H9 (cell line): ENCODE data around the gene NOP16. TPM values are rescaled to one million over a fixed set of nuclear protein-coding genes. Genes with fewer than 3 reads are reported as not detected.
A peak's percentile ranks its signal among the peaks of the same experiment; 100 is the strongest.

ENCODE experiments used
- DNase-seq: peaks from one replicate; pipeline ENCODE4 v3.0.0-alpha.2; 2017
- H2AFZ ChIP-seq: one replicate; pipeline ENCODE4 v1.6.1; 2013; ENCODE audit warnings: mild to moderate bottlenecking, low read length, control low read depth, moderate library complexity
- H2AK5ac ChIP-seq: 2 replicates; pipeline ENCODE4 v1.6.1; 2013; ENCODE audit warnings: low read length, control low read depth, mixed read lengths; ENCODE audit not compliant: insufficient read length
- H2BK120ac ChIP-seq: one replicate; pipeline ENCODE4 v1.6.1; 2013; ENCODE audit warnings: low read depth, mild to moderate bottlenecking, low read length, control low read depth, inconsistent platforms; ENCODE audit not compliant: poor library complexity, severe bottlenecking
- H2BK12ac ChIP-seq: 2 replicates; pipeline ENCODE4 v1.6.1; 2013; ENCODE audit warnings: low read length, control low read depth, mixed read lengths, low read depth; ENCODE audit not compliant: insufficient read length
- H2BK15ac ChIP-seq: 2 replicates; pipeline ENCODE4 v1.6.1; 2013; ENCODE audit warnings: low read depth, low read length, control low read depth
- H2BK20ac ChIP-seq: one replicate; pipeline ENCODE4 v1.6.1; 2013; ENCODE audit warnings: low read depth, mild to moderate bottlenecking, low read length, control low read depth, inconsistent platforms; ENCODE audit not compliant: poor library complexity, severe bottlenecking
- H2BK5ac ChIP-seq: 2 replicates; pipeline ENCODE4 v1.6.1; 2013; ENCODE audit warnings: low read length, control low read depth, mixed read lengths; ENCODE audit not compliant: insufficient read length
- H3K14ac ChIP-seq: 2 replicates; pipeline ENCODE4 v1.6.1; 2013; ENCODE audit warnings: low read length, control low read depth; ENCODE audit not compliant: insufficient read depth
- H3K18ac ChIP-seq: 2 replicates; pipeline ENCODE4 v1.6.1; 2013; ENCODE audit warnings: low read depth, mild to moderate bottlenecking, mixed read lengths, low read length, control low read depth; ENCODE audit not compliant: insufficient read length
- H3K23ac ChIP-seq: 2 replicates; pipeline ENCODE4 v1.6.1; 2013; ENCODE audit warnings: low read length, control low read depth, mixed read lengths, low read depth; ENCODE audit not compliant: insufficient read length
- H3K23me2 ChIP-seq: 2 replicates; pipeline ENCODE4 v1.6.1; 2013; ENCODE audit warnings: low read depth, mild to moderate bottlenecking, mixed read lengths, low read length, control low read depth; ENCODE audit not compliant: insufficient read length, poor library complexity, severe bottlenecking
- H3K27ac ChIP-seq: 2 replicates; pipeline ENCODE4 v1.5.1; 2013; ENCODE audit warnings: low read length, control low read depth, mixed read lengths, low read depth; ENCODE audit not compliant: insufficient read length
- H3K27me3 ChIP-seq: 2 replicates; pipeline ENCODE4 v1.6.1; 2013; ENCODE audit warnings: low read length, control low read depth, inconsistent platforms; ENCODE audit not compliant: insufficient read depth
- H3K4ac ChIP-seq: 2 replicates; pipeline ENCODE4 v1.6.1; 2013; ENCODE audit warnings: low read depth, mild to moderate bottlenecking, control low read depth, inconsistent platforms, low read length, moderate library complexity
- H3K4me1 ChIP-seq: 2 replicates; pipeline ENCODE4 v1.6.1; 2013; ENCODE audit warnings: low read length, control low read depth, inconsistent platforms; ENCODE audit not compliant: insufficient read depth
- H3K4me2 ChIP-seq: 2 replicates; pipeline ENCODE4 v1.6.1; 2013; ENCODE audit warnings: low read length, control low read depth, mixed read lengths; ENCODE audit not compliant: insufficient read length, insufficient read depth
- H3K56ac ChIP-seq: 2 replicates; pipeline ENCODE4 v1.6.1; 2013; ENCODE audit warnings: low read depth, mild to moderate bottlenecking, mixed read lengths, low read length, control low read depth; ENCODE audit not compliant: insufficient read length
- H3K79me1 ChIP-seq: 2 replicates; pipeline ENCODE4 v1.6.1; 2013; ENCODE audit warnings: low read depth, mild to moderate bottlenecking, moderate library complexity, low read length, control low read depth, inconsistent platforms; ENCODE audit not compliant: insufficient read depth, poor library complexity, severe bottlenecking
- H3K79me2 ChIP-seq: 2 replicates; pipeline ENCODE4 v1.6.1; 2013; ENCODE audit warnings: low read length, control low read depth, inconsistent platforms; ENCODE audit not compliant: insufficient read depth
- H3K9ac ChIP-seq: 2 replicates; pipeline ENCODE4 v1.6.1; 2013; ENCODE audit warnings: low read length, control low read depth, mixed read lengths; ENCODE audit not compliant: insufficient read length; ENCODE audit errors: extremely low read depth
- H3K9me3 ChIP-seq: one replicate; pipeline ENCODE4 v1.6.1; 2013; ENCODE audit warnings: low read depth, low read length, inconsistent platforms; ENCODE audit not compliant: control insufficient read depth
- H3T11ph ChIP-seq: one replicate; pipeline ENCODE4 v1.6.1; 2013; ENCODE audit warnings: mild to moderate bottlenecking, low read length, control low read depth, inconsistent platforms
- H4K20me1 ChIP-seq: one replicate; pipeline ENCODE4 v1.6.1; 2013; ENCODE audit not compliant: control insufficient read depth, insufficient read length, insufficient read depth
- H4K5ac ChIP-seq: 2 replicates; pipeline ENCODE4 v1.6.1; 2013; ENCODE audit warnings: low read depth, mild to moderate bottlenecking, mixed read lengths, low read length, control low read depth; ENCODE audit not compliant: insufficient read length
- H4K8ac ChIP-seq: replicated peaks from 2 replicates; pipeline ENCODE4 v1.6.1; 2013; ENCODE audit warnings: low read length, control low read depth, mixed read lengths, low read depth; ENCODE audit not compliant: insufficient read length
- H4K91ac ChIP-seq: 2 replicates; pipeline ENCODE4 v1.6.1; 2013; ENCODE audit warnings: low read depth, mild to moderate bottlenecking, moderate library complexity, mixed read lengths, low read length, control low read depth; ENCODE audit not compliant: insufficient read length
- H3K27ac Mint-ChIP-seq, 3 experiments: 2 replicates in 2 of 3; 3 replicates in 1 of 3; pipeline ENCODE4 v1.8.0; 2020 to 2021; ENCODE audit warnings: mixed read lengths in 3 of 3, mild to moderate bottlenecking in 1 of 3, moderate library complexity in 1 of 3
- H3K27me3 Mint-ChIP-seq: 2 replicates; pipeline ENCODE4 v1.8.0; 2021; ENCODE audit warnings: low read depth, mild to moderate bottlenecking, moderate library complexity, mixed read lengths
- H3K36me3 Mint-ChIP-seq, 3 experiments: 2 replicates in 2 of 3; 3 replicates in 1 of 3; pipeline ENCODE4 v1.8.0; 2020 to 2021; ENCODE audit warnings: low read depth in 3 of 3, mixed read lengths in 3 of 3; ENCODE audit not compliant: insufficient read depth in 1 of 3
- H3K4me1 Mint-ChIP-seq, 2 experiments: 2 replicates each; pipeline ENCODE4 v1.8.0; 2020; ENCODE audit warnings: mixed read lengths in 2 of 2
- H3K4me3 Mint-ChIP-seq, 2 experiments: 2 replicates in 1 of 2; 3 replicates in 1 of 2; pipeline ENCODE4 v1.8.0; 2020 to 2021; ENCODE audit warnings: mild to moderate bottlenecking in 2 of 2, mixed read lengths in 2 of 2, moderate library complexity in 1 of 2
- H3K9me3 Mint-ChIP-seq, 2 experiments: 2 replicates in 1 of 2; 3 replicates in 1 of 2; pipeline ENCODE4 v1.8.0; 2020; ENCODE audit warnings: mild to moderate bottlenecking in 2 of 2, mixed read lengths in 2 of 2, moderate library complexity in 1 of 2
- WGBS: extraction: QIAGEN DNeasy Blood & Tissue Kit; methylation state at CpG from one replicate; pipeline ENCODE4 v1.1.7; 2013; ENCODE audit warnings: missing lambda C conversion rate, low lambda C conversion rate, mixed read lengths; ENCODE audit not compliant: insufficient read length; ENCODE audit errors: extremely low coverage; 5-methylcytosine and 5-hydroxymethylcytosine counted together
- total RNA-seq: library from RNA; stranded (reverse); gene quantifications from 2 replicates; pipeline ENCODE4 v1.2.1, GENCODE V29; 2021
- TF ChIP-seq, protein P1 (sequence below): fragments of 200-600 bp; sonication (generic); conservative IDR thresholded peaks from 3 replicates; pipeline ENCODE4 v1.8.0; 2021; ENCODE audit warnings: antibody characterized with exemption, mild to moderate bottlenecking

The NOP16 gene
- total RNA-seq, 1 experiment from 2014 or later: 114 TPM

DNA sequence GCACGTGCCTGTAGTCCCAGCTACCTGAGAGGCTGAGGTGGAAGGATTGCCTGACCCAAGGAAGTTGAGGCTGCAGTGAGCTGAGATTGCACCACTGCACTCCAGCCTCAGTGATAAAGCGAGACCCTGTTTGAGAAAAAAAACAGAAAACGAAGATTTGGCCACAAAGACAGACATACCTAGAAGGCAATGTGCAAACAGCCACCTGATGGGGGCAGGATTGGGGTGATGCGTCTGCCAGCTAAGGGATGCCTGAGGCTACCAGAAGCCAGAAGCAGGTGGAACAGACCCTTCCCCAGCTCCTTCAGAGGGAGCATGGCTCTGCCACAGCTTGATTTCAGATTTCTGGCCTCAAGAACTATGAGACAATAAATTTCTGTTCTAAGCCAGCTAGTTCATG, 3.1 kb upstream of the NOP16 start:
- H2BK20ac ChIP-seq: no peak overlapping the region
- H3K27ac ChIP-seq: no peak overlapping the region
- H3K9me3 ChIP-seq: no peaks in the 10 kb centered on the region
- Mint-ChIP-seq H3K36me3 (peaks cover 8 to 22% (median 10%) of the 10 kb centered on the region in 3 experiments; a peak in 6 of 7 replicates), H3K9me3 (peaks cover 0 to 3% of the 10 kb centered on the region in 2 experiments; a peak in 1 of 5 replicates), H3K27me3 (no peaks in the 10 kb centered on the region), H3K4me1 (peaks cover 10 to 12% of the 10 kb centered on the region in 2 experiments), H3K27ac (no peak overlapping the region), H3K4me3 (no peak overlapping the region)
- H4K91ac ChIP-seq: no peak overlapping the region
- no peak overlapping the region for H4K8ac ChIP-seq
- H3K79me2 ChIP-seq: peaks cover 8% of the 10 kb centered on the region; the same call in 1 of the 2 replicates
- H4K20me1 ChIP-seq: no peaks in the 10 kb centered on the region
- H2BK5ac ChIP-seq: no peak overlapping the region
- H3K4me1 ChIP-seq: no peaks in the 10 kb centered on the region
- H3K14ac ChIP-seq: no peak overlapping the region
- no peak overlapping the region for H2BK12ac ChIP-seq
- WGBS: no CpG with 5 or more reads among the region's 4 CpGs
- TF ChIP-seq, protein P1, sequence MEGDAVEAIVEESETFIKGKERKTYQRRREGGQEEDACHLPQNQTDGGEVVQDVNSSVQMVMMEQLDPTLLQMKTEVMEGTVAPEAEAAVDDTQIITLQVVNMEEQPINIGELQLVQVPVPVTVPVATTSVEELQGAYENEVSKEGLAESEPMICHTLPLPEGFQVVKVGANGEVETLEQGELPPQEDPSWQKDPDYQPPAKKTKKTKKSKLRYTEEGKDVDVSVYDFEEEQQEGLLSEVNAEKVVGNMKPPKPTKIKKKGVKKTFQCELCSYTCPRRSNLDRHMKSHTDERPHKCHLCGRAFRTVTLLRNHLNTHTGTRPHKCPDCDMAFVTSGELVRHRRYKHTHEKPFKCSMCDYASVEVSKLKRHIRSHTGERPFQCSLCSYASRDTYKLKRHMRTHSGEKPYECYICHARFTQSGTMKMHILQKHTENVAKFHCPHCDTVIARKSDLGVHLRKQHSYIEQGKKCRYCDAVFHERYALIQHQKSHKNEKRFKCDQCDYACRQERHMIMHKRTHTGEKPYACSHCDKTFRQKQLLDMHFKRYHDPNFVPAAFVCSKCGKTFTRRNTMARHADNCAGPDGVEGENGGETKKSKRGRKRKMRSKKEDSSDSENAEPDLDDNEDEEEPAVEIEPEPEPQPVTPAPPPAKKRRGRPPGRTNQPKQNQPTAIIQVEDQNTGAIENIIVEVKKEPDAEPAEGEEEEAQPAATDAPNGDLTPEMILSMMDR: peak; percentile 39; the same call in 2 of the 3 replicates
- no peak overlapping the region for H2AK5ac ChIP-seq
- no peak overlapping the region for H3K4me2 ChIP-seq
- H2BK120ac ChIP-seq: no peak overlapping the region
- H2BK15ac ChIP-seq: no peak overlapping the region
- H4K5ac ChIP-seq: no peak overlapping the region
- H3K79me1 ChIP-seq: no peaks in the 10 kb centered on the region
- H3K23me2 ChIP-seq: peaks cover 7% of the 10 kb centered on the region
- no peak overlapping the region for H3K18ac ChIP-seq
- no peak overlapping the region for H3K23ac ChIP-seq
- H3K9ac ChIP-seq: no peak overlapping the region
- no peak overlapping the region for H2AFZ ChIP-seq
- H3K4ac ChIP-seq: no peak overlapping the region
- no peaks in the 10 kb centered on the region for H3K27me3 ChIP-seq
- DNase-seq: no peak
- no peak overlapping the region for H3K56ac ChIP-seq
- no peak overlapping the region for H3T11ph ChIP-seq
